Adipocyte (in vitro differentiated cells): ENCODE measurements around the gene MIDN.

Source experiments
- DNase-seq: peaks from one replicate; pipeline ENCODE4 v3.0.0-alpha.2; 2015; ENCODE audit warnings: low read depth
- H3K27me3 ChIP-seq: replicated peaks from 2 replicates; pipeline ENCODE4 v1.7.0; 2013; ENCODE audit warnings: mild to moderate bottlenecking, low read length, moderate library complexity; ENCODE audit not compliant: control insufficient read depth, insufficient read depth
- H3K36me3 ChIP-seq: 2 replicates; pipeline ENCODE4 v1.7.0; 2013; ENCODE audit warnings: low read length, mild to moderate bottlenecking, moderate library complexity; ENCODE audit not compliant: control insufficient read depth, insufficient read depth, severe bottlenecking
- H3K4me1 ChIP-seq: 2 replicates; pipeline ENCODE4 v1.7.0; 2013; ENCODE audit warnings: mild to moderate bottlenecking, low read length, moderate library complexity; ENCODE audit not compliant: control insufficient read depth, insufficient read depth
- H3K4me3 ChIP-seq: 2 replicates; pipeline ENCODE4 v1.7.0; 2013; ENCODE audit warnings: mild to moderate bottlenecking, low read length, moderate library complexity
- H3K9ac ChIP-seq: 2 replicates; pipeline ENCODE4 v1.7.0; 2013; ENCODE audit warnings: mild to moderate bottlenecking, low read length, moderate library complexity
- H3K9me3 ChIP-seq: 2 replicates; pipeline ENCODE4 v1.7.0; 2013; ENCODE audit warnings: mild to moderate bottlenecking, low read length, moderate library complexity; ENCODE audit not compliant: control insufficient read depth

Gene MIDN

GRCh38 chr19:1259206-1259875, 11.0 kb downstream of the MIDN start:
- Histone ChIP-seq H3K4me3 (peak overlapping the region; percentile 15), H3K27me3 (no peaks in the 10 kb centered on the region), H3K9me3 (no peaks in the 10 kb centered on the region), H3K36me3 (peaks cover 42% of the 10 kb centered on the region), H3K4me1 (peaks cover 62% of the 10 kb centered on the region), H3K9ac (peak overlapping the region; percentile 55)
- peak; percentile 52 for DNase-seq

DNA sequence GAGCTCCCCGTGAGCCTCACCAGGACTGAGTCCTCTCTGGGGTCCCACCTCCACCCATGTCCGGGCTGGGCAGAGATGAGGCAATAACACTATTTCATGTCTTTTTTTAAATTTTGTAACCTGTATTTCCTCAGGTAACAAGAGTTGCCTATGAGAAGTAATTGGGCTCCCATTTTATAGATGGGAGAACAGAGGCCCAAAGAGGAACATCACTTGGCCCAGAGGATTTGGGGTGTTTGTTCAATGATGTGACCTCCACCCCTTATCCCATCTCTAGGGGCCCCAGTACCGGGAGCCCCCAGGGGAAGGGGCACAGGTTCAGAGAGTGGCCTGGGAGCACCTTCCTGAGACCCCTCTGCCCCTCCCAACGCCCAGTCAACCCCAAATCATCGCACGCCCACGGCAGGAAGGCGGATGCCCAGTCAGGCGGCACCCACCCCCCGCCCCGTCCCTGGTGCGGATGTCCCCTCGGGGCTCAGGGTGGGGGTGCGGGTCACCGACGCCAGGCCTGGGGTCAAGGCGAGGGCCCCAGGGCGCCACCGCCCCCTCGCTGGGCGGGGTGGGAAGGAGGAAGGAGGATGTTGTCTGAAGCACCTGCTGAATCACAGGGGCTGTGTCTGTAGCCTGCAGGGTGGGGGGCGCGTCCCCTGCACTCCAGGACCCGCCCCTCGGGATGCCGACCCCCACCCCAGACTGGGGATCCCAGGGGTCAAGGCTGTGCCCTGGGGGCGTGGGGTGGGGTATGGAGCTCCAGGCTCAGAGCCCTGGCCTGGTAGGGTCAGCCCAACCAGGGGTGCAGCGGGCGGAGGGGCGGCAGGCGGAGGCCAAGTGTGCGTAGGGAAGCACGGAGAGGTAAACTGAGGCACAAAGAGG, 11.7 kb downstream of the MIDN start:
- Histone ChIP-seq H3K27me3 (no peaks in the 10 kb centered on the region), H3K36me3 (peaks cover 34% of the 10 kb centered on the region), H3K9me3 (no peaks in the 10 kb centered on the region), H3K4me1 (peaks cover 58% of the 10 kb centered on the region), H3K9ac (peak overlapping the region; percentile 55), H3K4me3 (no peak overlapping the region)
- DNase-seq: no peak

- peak overlapping the region; percentile 83 for H3K4me3 ChIP-seq
- peaks cover 26% of the 10 kb centered on the region for H3K36me3 ChIP-seq
- H3K9me3 ChIP-seq: no peaks in the 10 kb centered on the region
- H3K9ac ChIP-seq: peak overlapping the region; percentile 90
- H3K27me3 ChIP-seq: no peaks in the 10 kb centered on the region
- DNase-seq: peak; percentile 99
- H3K4me1 ChIP-seq: peaks cover 56% of the 10 kb centered on the region
Measured at GRCh38 chr19:1260749-1261537, 12.6 kb downstream of the MIDN start.

- DNase-seq: peak; percentile 39
Measured at GRCh38 chr19:1261538-1261797, 13.1 kb downstream of the MIDN start.

GRCh38 chr19:1261798-1262622, 13.6 kb downstream of the MIDN start:
- H3K9ac ChIP-seq: peak overlapping the region; percentile 90
- H3K4me3 ChIP-seq: peak overlapping the region; percentile 83
- H3K4me1 ChIP-seq: peaks cover 55% of the 10 kb centered on the region
- H3K27me3 ChIP-seq: no peaks in the 10 kb centered on the region
- H3K9me3 ChIP-seq: no peaks in the 10 kb centered on the region
- peaks cover 16% of the 10 kb centered on the region for H3K36me3 ChIP-seq
- DNase-seq: peak; percentile 64

More at GRCh38 chr19:1261538-1261797, 13.1 kb downstream of the MIDN start:
- peak overlapping the region; percentile 90 for H3K9ac ChIP-seq
- H3K4me1 ChIP-seq: peaks cover 59% of the 10 kb centered on the region
- H3K9me3 ChIP-seq: no peaks in the 10 kb centered on the region
- no peaks in the 10 kb centered on the region for H3K27me3 ChIP-seq
- peaks cover 21% of the 10 kb centered on the region for H3K36me3 ChIP-seq
- H3K4me3 ChIP-seq: peak overlapping the region; percentile 83

GRCh38 chr19:1262623-1263123, 14.3 kb downstream of the MIDN start:
- no peak overlapping the region for H3K4me3 ChIP-seq
- H3K9ac ChIP-seq: peak overlapping the region; percentile 90
- H3K4me1 ChIP-seq: peaks cover 55% of the 10 kb centered on the region
- peaks cover 9% of the 10 kb centered on the region for H3K36me3 ChIP-seq
- H3K27me3 ChIP-seq: no peaks in the 10 kb centered on the region
- no peaks in the 10 kb centered on the region for H3K9me3 ChIP-seq
- DNase-seq: peak; percentile 61

- Histone ChIP-seq H3K9me3 (no peaks in the 10 kb centered on the region), H3K36me3 (peaks cover 4% of the 10 kb centered on the region), H3K4me1 (peaks cover 55% of the 10 kb centered on the region), H3K27me3 (no peaks in the 10 kb centered on the region), H3K9ac (no peak overlapping the region), H3K4me3 (no peak overlapping the region)
- no peak for DNase-seq
Measured at GRCh38 chr19:1263188-1263587, 14.8 kb downstream of the MIDN start.

DNA sequence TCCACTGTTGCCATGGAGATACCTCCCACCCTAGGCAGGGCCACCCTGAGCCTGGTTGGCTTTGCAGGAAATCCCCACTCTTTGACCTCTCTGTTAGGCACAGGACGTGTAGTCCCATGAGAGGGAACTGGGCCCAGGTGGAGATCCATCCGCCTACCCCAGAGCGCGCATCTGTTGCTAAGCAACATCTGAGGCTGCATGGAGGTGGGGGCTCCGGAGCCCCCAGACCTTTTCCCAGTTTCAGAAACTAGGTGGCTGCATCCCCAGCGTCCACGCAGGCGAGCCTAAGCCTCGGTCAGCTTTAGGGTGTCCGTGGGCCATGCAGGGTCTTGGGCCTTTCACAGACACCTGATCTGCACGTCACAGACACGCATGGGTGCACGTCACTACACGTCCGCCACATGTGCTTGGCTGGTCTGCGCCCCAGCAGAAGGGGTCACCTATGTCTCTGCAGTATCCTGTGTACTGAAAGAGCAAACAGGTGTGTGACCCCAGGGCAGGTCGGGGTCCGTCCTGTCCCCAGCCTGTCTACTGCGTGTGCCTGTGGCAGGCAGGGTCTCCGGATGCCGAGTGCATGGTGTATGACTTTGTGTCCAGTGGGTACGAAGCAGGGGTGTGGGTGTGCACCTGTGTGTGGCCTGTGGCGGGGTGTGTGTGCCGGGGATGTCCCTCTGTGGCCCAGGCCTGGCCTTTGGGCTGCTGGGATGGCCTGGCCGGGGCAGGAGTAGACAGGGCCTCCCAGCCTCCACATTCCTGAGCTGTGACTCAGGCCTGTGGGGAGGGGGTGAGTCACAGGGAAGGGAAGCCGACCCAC, 16.6 kb downstream of the MIDN start:
- Histone ChIP-seq H3K27me3 (no peaks in the 10 kb centered on the region), H3K9ac (peak overlapping the region; percentile 40), H3K36me3 (no peaks in the 10 kb centered on the region), H3K4me1 (peaks cover 52% of the 10 kb centered on the region), H3K4me3 (no peak overlapping the region), H3K9me3 (no peaks in the 10 kb centered on the region)
- peak; percentile 90 for DNase-seq

DNA sequence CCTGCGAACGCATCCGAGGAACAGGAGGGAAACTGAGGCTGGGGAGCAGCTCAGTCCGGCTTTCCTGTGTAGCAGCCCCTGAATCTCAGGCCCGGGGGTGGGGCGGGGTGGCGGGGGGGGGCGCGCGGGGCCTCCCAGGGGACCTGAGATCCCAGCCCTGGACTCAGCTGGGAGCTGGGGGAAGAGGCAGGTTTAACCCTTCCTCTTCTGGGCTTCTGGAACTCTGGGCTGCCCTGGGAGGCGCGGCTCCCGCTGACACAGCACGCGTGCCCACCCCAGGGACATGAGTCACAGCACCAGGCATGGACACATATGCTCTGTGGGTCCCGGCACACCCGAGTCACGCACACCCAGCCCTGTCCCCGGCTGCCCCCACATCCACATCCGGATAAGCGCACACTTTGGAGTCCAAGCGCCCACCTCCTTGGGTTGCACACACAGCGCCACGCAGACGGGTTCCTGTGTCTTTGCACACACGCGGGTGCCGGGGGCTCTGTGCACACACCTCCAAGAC, 17.3 kb downstream of the MIDN start:
- H3K36me3 ChIP-seq: peaks cover under 1% of the 10 kb centered on the region
- peaks cover 53% of the 10 kb centered on the region for H3K4me1 ChIP-seq
- H3K9ac ChIP-seq: peak overlapping the region; percentile 90
- H3K4me3 ChIP-seq: peak overlapping the region; percentile 76
- no peaks in the 10 kb centered on the region for H3K27me3 ChIP-seq
- peak; percentile 88 for DNase-seq
- no peaks in the 10 kb centered on the region for H3K9me3 ChIP-seq
